Kasumi-1 (cell line): ENCODE results near the gene GK.
A peak's percentile ranks its signal among the peaks of the same experiment; 100 is the strongest.
"Not testable (repeated sequence)": the region's sequence is repeated elsewhere in the genome, so short reads cannot be mapped to it uniquely, and the experiment has no call there.

Experiments used
- DNase-seq, 2 experiments: peaks; one replicate each; lab custom pipeline; 2025; lab: John Stamatoyannopoulos, UW

GK gene

DNA sequence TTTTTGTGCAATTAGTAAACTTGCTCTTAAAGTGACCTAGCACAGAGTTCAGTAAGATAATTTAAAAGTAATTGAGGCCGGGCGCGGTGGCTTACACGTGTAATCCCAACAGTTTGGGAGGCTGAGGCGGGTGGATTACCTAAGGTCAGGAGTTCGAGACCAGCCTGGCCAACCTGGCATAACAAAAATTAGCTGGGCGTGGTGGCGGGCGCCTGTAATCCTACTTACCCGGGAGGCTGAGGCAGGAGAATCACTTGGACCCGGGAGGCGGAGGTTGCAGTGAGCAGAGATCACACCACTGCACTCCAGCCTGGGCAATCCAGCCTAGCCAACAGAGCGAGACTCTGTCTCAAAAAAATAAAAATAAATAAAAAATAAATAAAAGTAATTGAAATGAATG lies 1.2 kb downstream of the GK start:
- not testable (repeated sequence) for DNase-seq

DNA sequence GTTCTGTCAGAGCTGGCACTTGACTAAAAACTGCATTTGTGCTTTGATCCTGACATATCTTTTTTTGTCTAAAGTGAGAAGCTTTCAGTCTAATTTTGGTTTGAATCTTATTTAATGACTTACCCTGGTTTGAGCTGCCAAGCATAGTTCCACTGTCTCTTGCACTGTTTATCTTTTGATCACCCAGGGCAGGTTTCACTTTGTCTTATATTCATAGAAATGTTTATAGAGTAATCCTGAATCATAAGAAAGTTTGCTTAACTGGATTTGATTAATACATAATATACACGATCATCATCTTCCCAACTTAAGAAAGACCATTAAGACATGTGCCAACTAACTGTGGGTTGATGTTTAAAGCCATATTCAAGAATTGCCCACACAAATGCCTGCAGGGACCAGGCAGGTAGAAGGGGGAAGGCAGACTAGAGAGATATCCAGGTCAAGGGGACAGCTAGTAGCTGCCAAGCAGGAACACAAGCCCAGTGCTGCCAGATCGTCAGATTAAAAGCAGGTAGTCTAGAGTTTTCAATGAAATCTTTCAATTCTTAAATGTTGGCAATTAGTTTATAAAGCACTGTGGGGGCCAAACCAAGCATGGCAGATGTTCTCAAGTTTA lies 1.9 kb downstream of the GK start:
- no peak for DNase-seq

DNA sequence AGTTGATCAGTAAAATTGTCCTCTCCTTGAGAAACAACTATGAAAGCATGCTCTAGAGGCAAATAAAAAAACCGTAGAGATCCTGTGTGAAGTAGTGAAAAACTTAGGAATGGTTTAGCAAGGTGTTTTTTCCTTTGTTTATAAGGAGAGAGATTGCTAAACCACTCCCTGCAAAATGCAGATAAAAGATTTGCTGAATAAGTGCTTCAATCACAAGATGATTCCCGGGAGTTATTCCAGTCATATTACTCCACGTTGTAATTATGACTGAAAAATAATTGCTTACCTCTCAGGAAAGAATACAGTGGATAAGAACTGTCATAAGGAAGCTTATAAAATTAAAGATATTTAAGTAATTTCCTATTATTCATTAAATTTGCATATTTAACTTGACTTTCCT lies 2.8 kb downstream of the GK start:
- DNase-seq = no peak

DNA sequence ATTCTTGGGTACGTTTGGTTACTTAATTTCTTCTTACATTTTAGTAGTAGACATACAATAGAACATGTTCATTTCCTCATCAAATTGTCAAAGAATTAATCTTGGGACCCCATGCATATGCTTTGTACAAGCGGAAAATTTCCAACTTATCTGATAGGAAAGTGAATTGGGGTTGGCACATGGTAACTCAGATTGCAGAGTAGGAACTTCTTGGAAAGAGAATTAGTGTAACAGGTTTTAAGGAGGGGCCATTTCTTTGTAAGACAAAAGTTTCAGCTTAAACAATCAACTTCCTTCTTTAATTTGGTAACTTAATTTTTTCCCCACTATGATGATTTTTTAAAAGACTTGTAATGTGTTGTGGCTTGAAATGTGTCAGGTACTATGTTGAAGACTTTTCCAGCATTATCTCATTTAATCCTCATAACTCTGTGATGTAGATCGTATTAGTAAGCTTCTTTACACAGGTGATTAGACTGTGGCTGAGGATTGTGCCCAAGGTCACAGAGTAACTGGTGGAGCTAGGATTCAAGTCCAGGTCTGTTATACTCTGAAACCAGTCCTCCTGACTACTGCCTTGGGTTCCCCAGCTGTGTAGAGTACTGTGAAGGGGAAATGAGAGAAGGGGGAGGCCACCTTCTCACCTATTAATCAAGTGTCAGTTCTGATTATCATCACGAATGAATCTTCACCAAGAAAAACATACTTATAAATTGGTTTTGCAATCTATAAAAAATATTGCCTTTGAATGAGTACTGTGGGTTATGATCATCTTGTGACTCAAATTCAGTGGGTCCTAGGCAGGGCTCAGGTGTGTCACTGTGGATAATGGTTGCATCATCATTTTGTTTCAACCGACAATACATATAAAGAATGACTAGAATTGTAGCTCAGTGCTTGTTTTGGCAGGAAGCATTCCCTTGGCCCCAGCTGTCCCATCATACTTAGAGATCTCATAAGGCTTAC lies 4.3 kb downstream of the GK start:
- no peak for DNase-seq

DNA sequence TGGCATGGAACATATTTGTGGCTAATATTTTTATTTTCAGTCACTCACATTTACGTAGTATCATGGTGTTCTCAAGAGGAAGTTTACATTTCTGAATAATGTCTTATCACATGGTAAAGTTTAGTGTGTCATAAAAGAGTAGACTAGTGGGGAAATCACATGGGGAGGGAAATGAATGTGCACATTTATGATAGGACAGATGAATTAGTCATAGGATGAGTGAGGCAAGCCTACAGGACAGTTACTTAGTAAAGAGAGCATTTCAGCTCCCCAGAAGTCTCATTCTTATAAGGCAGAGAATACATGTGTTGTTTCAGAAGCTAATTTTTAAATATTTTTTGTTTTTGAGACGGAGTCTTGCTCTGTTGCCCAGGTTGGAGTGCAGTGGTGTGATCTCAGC lies 6.2 kb downstream of the GK start:
- DNase-seq = peak; percentile 7 to 27

DNA sequence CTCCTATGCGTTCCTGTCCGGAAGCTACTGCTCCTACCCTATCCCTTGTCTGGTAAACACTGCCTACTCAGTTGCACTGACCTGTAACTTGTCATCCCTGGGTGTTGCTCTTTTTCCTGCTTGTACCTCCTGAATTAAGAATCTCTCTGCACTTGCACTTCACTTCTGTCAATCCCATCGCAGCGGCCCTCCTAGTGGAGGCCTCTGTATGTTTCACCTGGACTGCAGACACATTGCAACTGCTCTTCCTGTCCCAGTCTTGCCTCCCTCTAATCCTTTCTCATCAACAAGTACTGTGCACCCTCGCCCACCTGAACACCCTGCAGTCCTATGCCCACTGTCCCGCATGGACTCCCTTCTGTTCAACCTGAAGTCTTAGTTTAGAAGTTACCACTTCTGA lies 8.0 kb downstream of the GK start:
- no peak for DNase-seq

DNA sequence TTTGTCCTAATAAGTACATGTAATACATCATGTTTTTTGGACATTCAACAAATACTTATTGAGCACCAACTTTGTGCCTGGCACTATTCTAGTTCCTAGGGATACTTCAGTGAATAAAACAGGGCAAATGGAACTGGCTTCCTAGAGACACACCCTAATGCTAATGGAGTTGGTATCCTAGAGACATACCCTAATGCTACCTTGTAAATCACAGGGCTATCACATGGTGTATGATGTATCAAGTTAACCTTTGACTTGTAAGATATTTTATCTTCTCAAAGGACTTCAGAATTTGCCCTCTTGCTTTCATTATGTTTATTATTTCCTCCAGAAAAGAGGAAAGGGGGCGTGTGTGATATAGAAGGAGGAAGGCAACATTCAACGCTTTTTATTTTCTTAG lies 10.1 kb downstream of the GK start:
- DNase-seq = no peak

DNA sequence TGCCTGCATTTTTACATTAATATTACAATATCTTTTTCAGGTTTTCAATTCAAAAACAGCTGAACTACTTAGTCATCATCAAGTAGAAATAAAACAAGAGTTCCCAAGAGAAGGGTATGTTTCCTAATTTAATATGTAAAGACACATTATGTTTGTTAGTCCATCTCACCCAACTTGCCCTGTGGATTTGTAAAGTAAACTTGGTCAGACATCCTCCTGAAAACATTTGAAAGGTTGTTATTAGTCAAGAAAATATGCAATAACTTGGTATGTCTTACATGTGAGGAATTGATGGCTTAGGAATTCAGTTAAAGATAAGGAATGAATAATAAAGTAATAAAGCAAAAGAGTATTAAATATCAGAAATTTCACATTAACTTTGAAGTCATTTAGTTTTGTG lies 12.2 kb downstream of the GK start:
- no peak for DNase-seq

DNA sequence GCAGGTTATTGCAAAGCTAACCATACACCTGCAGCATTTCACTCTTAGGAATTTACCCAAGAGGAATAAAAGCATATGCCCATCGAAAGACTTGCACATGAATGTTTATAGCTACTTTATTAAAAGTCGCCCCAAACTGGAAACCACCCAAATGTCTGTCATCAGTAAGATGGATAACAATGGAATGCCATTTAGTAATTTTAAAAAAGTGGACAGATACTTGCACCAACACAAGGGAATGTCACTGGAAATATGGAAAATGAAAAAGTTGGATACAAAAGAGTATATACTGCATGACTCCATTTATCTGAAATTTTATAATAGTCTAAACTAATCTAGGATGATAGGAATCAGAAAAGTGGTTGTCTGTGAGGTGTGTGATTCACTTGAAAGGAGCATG lies 12.9 kb downstream of the GK start:
- no peak for DNase-seq

DNA sequence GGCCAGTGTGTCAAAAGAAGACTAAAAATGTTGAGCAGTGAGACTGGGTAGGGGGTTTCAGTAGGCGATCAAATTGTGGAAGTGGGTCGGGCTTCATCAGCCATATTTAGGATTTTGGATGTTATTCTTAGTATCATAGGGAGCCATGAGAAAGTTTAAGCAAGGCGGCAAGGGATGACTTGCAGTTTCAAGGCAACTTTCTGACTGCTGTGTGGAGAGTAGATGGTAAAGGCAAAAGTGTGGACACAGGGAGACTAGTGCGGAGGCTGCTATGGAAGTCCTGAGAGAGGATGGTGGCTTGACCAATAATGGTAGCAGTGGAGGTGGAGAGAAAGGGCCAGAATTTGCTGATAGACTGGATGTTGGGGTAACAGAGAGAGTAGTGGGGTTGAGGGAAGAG lies 15.4 kb downstream of the GK start:
- no peak for DNase-seq

DNA sequence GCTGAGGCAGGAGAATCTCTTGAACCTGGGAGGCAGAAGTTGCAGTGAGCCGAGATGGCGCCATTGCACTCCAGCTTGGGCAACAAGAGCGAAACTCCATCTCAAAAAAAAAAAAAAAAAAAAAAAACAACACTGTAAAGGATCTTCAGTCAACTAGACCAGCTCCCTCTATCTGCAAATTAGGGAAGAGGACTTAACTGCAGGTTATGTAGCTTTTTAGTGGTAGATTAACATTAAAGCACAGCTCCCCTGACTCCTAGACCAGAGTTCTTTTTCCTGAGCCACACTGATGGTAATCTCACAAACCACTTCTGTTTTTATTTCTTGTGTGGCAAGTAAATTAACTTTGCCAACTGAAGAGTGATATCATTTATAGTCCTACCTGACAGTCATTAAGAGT lies 18.0 kb downstream of the GK start:
- peak in 1 of 2 experiments; percentile 8 for DNase-seq

DNA sequence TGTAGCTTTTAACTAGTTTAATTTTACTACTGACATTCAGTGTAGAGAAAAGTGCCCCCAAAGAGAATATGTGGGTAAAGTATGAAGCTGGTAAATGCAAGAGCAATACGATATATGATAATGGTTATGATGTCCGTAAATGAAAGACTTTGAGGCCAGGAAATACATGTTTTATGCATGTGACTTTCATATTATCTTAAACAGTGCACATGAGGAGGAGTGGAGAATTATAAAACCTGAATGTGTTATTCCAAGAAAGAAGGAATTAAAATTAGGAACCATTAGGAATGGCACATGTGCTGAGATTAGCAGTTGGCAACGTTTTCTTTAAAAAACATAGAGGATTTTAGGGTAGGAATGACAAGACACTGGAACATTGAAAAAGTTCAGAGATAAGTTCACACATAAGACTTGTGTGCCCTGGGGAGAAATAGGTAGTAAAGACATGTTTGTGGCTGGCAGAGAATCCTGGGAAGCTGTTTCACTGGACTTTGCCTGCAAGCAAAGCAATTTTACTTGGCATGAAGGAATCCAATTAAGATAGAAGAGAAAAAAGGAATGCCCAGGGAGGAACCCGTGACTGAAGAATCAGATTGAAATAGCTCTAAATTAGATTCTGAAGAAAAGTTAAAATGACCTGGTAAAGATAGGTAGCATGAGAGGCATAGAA lies 20.0 kb downstream of the GK start:
- DNase-seq = no peak

DNA sequence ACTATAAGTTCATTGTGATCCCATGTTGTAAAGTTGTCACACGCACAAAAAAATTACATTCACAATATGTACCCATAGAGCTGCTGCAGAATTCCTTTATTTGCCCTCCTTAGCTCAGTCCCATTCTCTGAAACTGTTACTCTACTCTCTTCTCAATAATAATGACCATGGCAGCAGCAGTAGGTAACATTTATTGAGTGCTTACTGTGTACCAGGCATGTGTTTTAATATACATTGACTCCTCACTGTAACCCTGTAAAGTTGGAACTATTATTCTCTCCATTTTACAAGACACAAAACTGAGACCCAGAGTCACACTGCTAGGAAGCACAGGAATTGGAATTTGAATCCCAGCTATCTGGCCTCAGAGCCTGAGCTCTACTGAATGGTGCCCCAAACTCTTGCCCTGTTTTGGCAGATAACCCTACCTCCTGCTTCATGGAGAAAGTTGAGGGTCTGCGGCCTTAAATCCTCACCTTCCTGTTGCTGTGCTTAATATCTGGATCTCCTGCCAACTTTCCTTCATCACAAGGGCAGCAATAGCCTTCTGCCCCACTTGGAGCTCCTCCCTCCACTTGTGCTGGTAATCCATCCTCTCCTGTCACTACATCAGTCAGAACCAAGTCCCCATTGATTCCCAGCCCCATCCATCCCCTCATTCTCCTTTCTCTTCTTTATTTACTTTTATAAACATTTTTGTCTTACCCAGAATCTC lies 20.8 kb downstream of the GK start:
- no peak for DNase-seq

DNA sequence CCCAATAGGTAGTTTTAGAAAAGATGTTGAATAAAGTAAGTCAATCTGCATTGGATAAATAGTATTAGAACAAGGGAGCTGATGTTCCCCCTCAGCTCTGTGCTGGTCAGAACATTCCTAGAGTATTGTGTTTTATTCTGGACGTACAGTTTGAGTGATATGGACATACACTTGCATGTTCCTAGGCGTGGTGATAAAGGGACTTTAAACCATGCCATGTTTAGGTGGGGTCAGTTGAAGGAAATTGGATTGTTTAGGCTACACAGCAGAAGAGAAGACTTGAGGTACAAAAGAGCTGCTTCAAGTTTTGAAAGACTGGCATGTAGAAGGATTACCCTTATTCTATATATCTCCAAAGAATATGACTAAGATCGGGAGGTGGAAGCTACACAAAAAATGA lies 21.6 kb downstream of the GK start:
- DNase-seq = no peak

DNA sequence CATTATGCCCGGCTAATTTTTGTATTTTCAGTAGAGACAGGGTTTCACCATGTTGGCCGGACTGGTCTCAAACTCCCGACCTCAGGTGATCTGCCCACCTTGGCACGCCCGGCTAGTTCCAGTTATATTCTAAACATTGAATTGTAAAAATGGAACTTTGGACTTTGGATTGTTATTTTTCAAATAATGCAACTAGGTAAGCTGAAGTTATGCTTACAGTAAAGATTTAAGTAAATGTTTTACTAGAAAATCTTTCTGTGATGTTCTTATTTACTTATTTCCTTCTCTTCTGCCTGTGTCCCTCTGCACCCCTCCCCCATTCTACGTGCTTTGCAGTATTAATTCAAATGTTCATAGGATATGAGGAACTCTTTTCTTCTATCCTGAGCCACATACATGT lies 26.1 kb downstream of the GK start:
- no peak for DNase-seq

DNA sequence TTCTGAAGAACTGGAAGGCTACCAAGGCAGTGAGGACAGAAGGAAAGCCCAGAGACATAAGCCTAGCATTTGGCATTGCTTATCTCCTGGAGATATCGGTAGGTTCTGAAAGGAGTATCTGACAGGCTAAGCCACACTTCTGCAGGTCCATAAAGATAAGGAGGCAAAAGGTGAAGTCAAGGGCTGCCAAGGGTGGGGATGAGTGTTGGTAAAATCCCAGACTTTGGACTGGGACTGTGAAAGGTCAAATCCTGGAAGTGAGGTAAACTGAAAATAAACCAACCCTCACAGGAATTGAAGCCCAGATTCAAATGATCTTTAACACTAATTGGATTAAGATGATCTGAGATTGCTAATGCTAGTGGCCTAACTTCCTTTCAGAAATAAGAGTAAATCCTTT lies 27.4 kb downstream of the GK start:
- DNase-seq = no peak

DNA sequence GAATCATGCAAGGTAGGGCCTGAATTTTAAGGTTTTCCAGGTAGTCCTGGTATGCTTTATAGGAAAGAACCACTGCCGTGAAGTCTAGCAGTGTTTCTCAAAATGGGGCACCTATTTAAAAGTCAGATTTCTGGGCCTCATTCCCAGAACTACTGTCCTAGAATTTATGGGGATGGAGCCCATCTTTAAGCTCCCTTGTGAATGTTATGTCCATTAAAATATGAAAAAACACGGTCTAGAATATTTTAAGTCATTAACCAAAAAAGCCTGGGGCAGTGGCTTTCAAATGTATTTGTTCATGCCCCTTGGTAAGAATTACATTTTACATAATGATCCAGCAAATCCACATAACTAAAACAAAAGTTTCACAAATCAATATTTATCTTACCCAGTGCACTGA lies 35.4 kb downstream of the GK start:
- DNase-seq = no peak

DNA sequence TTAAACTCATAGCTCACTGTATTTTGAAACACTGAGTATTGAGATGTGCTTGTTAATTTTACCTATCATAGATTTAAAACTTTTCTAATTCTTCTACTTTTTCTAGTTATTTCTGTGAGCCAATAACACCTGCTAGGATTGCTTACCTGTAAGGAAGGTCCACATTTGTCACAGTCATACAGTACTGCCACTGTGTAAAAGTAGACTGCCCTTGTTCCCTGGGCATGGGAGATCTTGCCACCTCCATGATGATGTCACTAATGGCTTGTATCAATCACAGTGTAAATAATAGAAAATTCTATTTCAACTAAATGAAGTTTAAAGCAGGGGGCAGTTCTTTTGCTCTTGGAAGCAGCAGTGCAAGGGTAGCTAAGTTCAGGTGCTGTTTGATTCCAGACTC lies 35.9 kb downstream of the GK start:
- DNase-seq = no peak

DNA sequence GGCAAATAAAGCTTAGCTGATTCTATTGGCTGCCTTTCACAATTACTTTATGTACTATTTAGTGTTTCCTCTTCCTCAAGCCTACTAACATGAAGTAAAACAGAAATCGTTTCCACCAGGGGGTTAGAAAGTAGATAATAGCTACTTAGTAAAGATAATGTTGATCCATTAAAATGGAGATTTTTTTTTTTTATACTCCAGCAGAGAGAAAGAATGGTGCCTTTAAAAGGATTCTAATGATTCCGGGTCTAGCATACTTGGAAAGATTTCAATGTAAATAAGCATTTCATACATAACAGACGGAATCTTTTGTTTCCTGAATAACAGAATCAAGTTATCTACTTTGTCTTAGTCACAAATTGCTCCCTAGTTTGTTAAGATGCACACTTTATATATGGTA lies 37.1 kb downstream of the GK start:
- no peak for DNase-seq

DNA sequence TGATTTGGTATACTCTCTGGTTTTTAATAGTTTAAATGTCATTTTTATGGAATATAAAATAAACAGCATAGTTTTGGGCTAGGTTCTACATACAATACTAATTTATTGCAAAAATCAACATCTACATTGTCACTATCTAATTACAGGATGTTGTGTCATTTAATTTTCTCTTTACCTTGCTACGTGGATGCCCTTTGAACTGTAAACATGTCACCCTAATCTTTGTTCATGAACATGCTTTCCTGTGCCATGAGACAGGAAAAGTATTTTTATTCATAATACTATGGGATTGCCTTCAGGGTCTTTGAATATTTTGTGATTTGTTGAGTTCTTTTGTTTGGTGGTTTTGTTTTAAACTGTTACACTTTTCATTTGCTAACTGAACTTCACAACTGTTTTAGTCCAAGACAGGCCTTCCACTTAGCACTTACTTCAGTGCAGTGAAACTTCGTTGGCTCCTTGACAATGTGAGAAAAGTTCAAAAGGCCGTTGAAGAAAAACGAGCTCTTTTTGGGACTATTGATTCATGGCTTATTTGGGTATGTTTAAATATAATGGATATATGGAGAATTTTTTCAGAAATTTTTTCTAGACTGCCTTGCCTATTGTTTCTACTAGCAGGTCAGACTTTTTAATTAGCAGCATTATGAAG lies 40.9 kb downstream of the GK start:
- no peak for DNase-seq

DNA sequence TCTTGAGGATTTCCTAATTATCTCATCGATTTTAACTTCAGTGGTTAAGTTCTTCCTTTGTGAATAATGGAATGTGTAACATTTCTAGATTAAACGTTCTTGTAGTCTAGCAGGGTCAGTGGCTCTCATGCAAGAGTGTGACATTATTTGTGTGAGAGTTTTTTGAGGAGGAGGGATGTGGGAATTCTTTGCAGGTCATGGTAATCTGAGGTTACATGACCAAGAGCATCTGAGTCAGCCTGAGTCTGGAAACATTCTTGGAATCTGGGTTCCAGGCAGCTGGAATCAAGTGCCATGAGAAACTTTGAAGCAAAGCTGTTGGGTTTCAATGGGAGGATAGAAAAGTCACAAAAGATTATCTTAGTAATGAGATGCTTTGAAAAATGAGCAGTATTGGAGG lies 49.5 kb downstream of the GK start:
- DNase-seq = no peak

DNA sequence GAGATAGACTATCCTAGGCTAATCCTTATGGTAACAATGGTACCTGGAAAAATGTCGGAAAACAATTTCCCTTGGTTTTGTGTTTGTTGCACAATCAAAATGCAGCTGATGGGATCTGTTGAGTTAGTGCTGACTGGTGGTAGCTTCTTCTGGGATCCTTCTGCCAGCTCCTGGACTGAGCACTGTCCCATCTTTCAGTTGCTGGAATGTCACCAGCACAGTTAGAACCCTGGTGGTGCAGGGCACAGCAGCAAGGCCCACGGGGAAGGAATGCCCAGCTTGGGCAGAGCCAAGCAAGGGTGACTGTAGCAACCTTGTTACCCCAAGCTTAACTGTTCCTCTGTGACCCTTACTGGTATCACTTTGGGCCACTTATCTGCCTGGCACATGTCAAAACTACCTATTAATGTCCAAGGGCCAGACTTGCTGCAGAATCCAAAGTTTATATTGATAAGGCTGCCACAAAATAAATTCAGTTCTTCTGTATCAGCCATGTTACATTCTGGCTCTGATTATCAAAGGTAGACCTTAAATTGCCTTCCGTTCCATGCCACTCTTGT lies 53.1 kb downstream of the GK start:
- no peak for DNase-seq
